ENCODE data around the gene PTPRR. TPM values are rescaled to one million over a fixed set of nuclear protein-coding genes. Genes with fewer than 3 reads are reported as not detected.

PTPRR gene
- total and polyA plus RNA-seq, 7 donors = 0.99 to 38.6 (median 4.2) TPM

- H3K27me3 ChIP-seq = no peaks in the 10 kb centered on the region
- no peak overlapping the region for H3K27ac ChIP-seq
- WGBS, 2 donors = 88% methylated on average over 2 of the region's 2 CpGs
- no peak overlapping the region for H3K4me3 ChIP-seq
- no peaks in the 10 kb centered on the region for H3K36me3 ChIP-seq
- no peaks in the 10 kb centered on the region for H3K9me3 ChIP-seq
- TF ChIP-seq CTCF (IDR thresholded peaks at IDR 0.05) (no peak), POLR2AphosphoS5 (IDR thresholded peaks at IDR 0.05) (no peak), EP300 (IDR thresholded peaks at IDR 0.05) (no peak)
- intact Hi-C loops (cut with DNase I) = no loop called here
- H3K4me1 ChIP-seq = no peaks in the 10 kb centered on the region
- DNase-seq = no peak
These were observed 6.8 kb upstream of the PTPRR start for GRCh38 chr12:70927356-70927755.

- Histone ChIP-seq H3K27ac (no peak overlapping the region), H3K36me3 (no peaks in the 10 kb centered on the region), H3K4me3 (no peak overlapping the region), H3K27me3 (peaks cover 0 to 5% (median 4%) of the 10 kb centered on the region in 3 donors), H3K4me1 (peaks cover 0 to 3% (median 0%) of the 10 kb centered on the region in 4 donors), H3K9me3 (no peaks in the 10 kb centered on the region)
- intact Hi-C loops (cut with DNase I) = no loop called here
- 59 to 76% methylated on average over 1 of the region's 1 CpG for WGBS, 2 donors
- no peak for DNase-seq
- no peak for TF ChIP-seq POLR2AphosphoS5 (IDR thresholded peaks at IDR 0.05)
- no peak for TF ChIP-seq POLR2A (IDR thresholded peaks at IDR 0.05)
- TF ChIP-seq EP300 (IDR thresholded peaks at IDR 0.05) = no peak
- TF ChIP-seq CTCF (IDR thresholded peaks at IDR 0.05) = no peak
These were observed 5.0 kb upstream of the PTPRR start for GRCh38 chr12:70925539-70925938.

- Histone ChIP-seq H3K27me3 (peaks cover 0 to 21% (median 11%) of the 10 kb centered on the region in 3 donors), H3K9me3 (no peaks in the 10 kb centered on the region), H3K4me3 (no peak overlapping the region), H3K36me3 (no peaks in the 10 kb centered on the region), H3K27ac (no peak overlapping the region), H3K4me1 (peaks cover 0 to 9% (median 2%) of the 10 kb centered on the region in 4 donors)
- 25 to 37% methylated on average over 9 of the region's 9 CpGs for WGBS, 2 donors
- intact Hi-C loops (cut with DNase I) = no loop called here
- no peak for TF ChIP-seq CTCF (IDR thresholded peaks at IDR 0.05)
- no peak for TF ChIP-seq EP300 (IDR thresholded peaks at IDR 0.05)
- no peak for TF ChIP-seq POLR2AphosphoS5 (IDR thresholded peaks at IDR 0.05)
- TF ChIP-seq POLR2A (IDR thresholded peaks at IDR 0.05) = no peak
- DNase-seq = no peak
These were observed 353 bp upstream of the PTPRR start for GRCh38 chr12:70920891-70921290.

GRCh38 chr12:70919597-70920035, 922 bp downstream of the PTPRR start:
- no peaks in the 10 kb centered on the region for H3K36me3 ChIP-seq
- DNase-seq = no peak
- intact Hi-C loops (cut with DNase I) = no loop called here
- no peak for TF ChIP-seq CTCF (IDR thresholded peaks at IDR 0.05)
- TF ChIP-seq EP300 (IDR thresholded peaks at IDR 0.05) = no peak
- no peak for TF ChIP-seq POLR2AphosphoS5 (IDR thresholded peaks at IDR 0.05)
- no peak for TF ChIP-seq POLR2A (IDR thresholded peaks at IDR 0.05)
- H3K4me3 ChIP-seq = no peak overlapping the region
- H3K27ac ChIP-seq = no peak overlapping the region
- WGBS, 2 donors = 20 to 29% methylated on average over 10 of the region's 10 CpGs
- H3K4me1 ChIP-seq = peaks cover 0 to 9% (median 2%) of the 10 kb centered on the region in 4 donors
- H3K27me3 ChIP-seq = peaks cover 0 to 21% (median 11%) of the 10 kb centered on the region in 3 donors
- H3K9me3 ChIP-seq = no peaks in the 10 kb centered on the region

- 60 to 78% methylated on average over 2 of the region's 2 CpGs for WGBS, 2 donors
These were observed 1.4 kb downstream of the PTPRR start for GRCh38 chr12:70919176-70919575.

More at GRCh38 chr12:70919176-70919575, 1.4 kb downstream of the PTPRR start:
- intact Hi-C loops (cut with DNase I) = no loop called here
- H3K9me3 ChIP-seq = no peaks in the 10 kb centered on the region
- no peak for DNase-seq
- TF ChIP-seq EP300 (IDR thresholded peaks at IDR 0.05) = no peak
- TF ChIP-seq POLR2AphosphoS5 (IDR thresholded peaks at IDR 0.05) = no peak
- TF ChIP-seq POLR2A (IDR thresholded peaks at IDR 0.05) = no peak
- TF ChIP-seq CTCF (IDR thresholded peaks at IDR 0.05) = no peak
- peaks cover 0 to 21% (median 11%) of the 10 kb centered on the region in 3 donors for H3K27me3 ChIP-seq
- H3K36me3 ChIP-seq = no peaks in the 10 kb centered on the region
- no peak overlapping the region for H3K4me3 ChIP-seq
- peaks cover 0 to 9% (median 2%) of the 10 kb centered on the region in 4 donors for H3K4me1 ChIP-seq
- no peak overlapping the region for H3K27ac ChIP-seq
